H9 (cell line): ENCODE data around the gene KIAA1958. TPM values are rescaled to one million over a fixed set of nuclear protein-coding genes. Genes with fewer than 3 reads are reported as not detected.

ENCODE experiments used
- DNase-seq: peaks from one replicate; pipeline ENCODE4 v3.0.0-alpha.2; 2017
- H2AFZ ChIP-seq: one replicate; pipeline ENCODE4 v1.6.1; 2013; ENCODE audit warnings: mild to moderate bottlenecking, low read length, control low read depth, moderate library complexity
- H2AK5ac ChIP-seq: 2 replicates; pipeline ENCODE4 v1.6.1; 2013; ENCODE audit warnings: low read length, control low read depth, mixed read lengths; ENCODE audit not compliant: insufficient read length
- H2BK120ac ChIP-seq: one replicate; pipeline ENCODE4 v1.6.1; 2013; ENCODE audit warnings: low read depth, mild to moderate bottlenecking, low read length, control low read depth, inconsistent platforms; ENCODE audit not compliant: poor library complexity, severe bottlenecking
- H2BK12ac ChIP-seq: 2 replicates; pipeline ENCODE4 v1.6.1; 2013; ENCODE audit warnings: low read length, control low read depth, mixed read lengths, low read depth; ENCODE audit not compliant: insufficient read length
- H2BK15ac ChIP-seq: 2 replicates; pipeline ENCODE4 v1.6.1; 2013; ENCODE audit warnings: low read depth, low read length, control low read depth
- H2BK20ac ChIP-seq: one replicate; pipeline ENCODE4 v1.6.1; 2013; ENCODE audit warnings: low read depth, mild to moderate bottlenecking, low read length, control low read depth, inconsistent platforms; ENCODE audit not compliant: poor library complexity, severe bottlenecking
- H2BK5ac ChIP-seq: 2 replicates; pipeline ENCODE4 v1.6.1; 2013; ENCODE audit warnings: low read length, control low read depth, mixed read lengths; ENCODE audit not compliant: insufficient read length
- H3K14ac ChIP-seq: 2 replicates; pipeline ENCODE4 v1.6.1; 2013; ENCODE audit warnings: low read length, control low read depth; ENCODE audit not compliant: insufficient read depth
- H3K18ac ChIP-seq: 2 replicates; pipeline ENCODE4 v1.6.1; 2013; ENCODE audit warnings: low read depth, mild to moderate bottlenecking, mixed read lengths, low read length, control low read depth; ENCODE audit not compliant: insufficient read length
- H3K23ac ChIP-seq: 2 replicates; pipeline ENCODE4 v1.6.1; 2013; ENCODE audit warnings: low read length, control low read depth, mixed read lengths, low read depth; ENCODE audit not compliant: insufficient read length
- H3K23me2 ChIP-seq: 2 replicates; pipeline ENCODE4 v1.6.1; 2013; ENCODE audit warnings: low read depth, mild to moderate bottlenecking, mixed read lengths, low read length, control low read depth; ENCODE audit not compliant: insufficient read length, poor library complexity, severe bottlenecking
- H3K27ac ChIP-seq: 2 replicates; pipeline ENCODE4 v1.5.1; 2013; ENCODE audit warnings: low read length, control low read depth, mixed read lengths, low read depth; ENCODE audit not compliant: insufficient read length
- H3K27me3 ChIP-seq: 2 replicates; pipeline ENCODE4 v1.6.1; 2013; ENCODE audit warnings: low read length, control low read depth, inconsistent platforms; ENCODE audit not compliant: insufficient read depth
- H3K4ac ChIP-seq: 2 replicates; pipeline ENCODE4 v1.6.1; 2013; ENCODE audit warnings: low read depth, mild to moderate bottlenecking, control low read depth, inconsistent platforms, low read length, moderate library complexity
- H3K4me1 ChIP-seq: 2 replicates; pipeline ENCODE4 v1.6.1; 2013; ENCODE audit warnings: low read length, control low read depth, inconsistent platforms; ENCODE audit not compliant: insufficient read depth
- H3K4me2 ChIP-seq: 2 replicates; pipeline ENCODE4 v1.6.1; 2013; ENCODE audit warnings: low read length, control low read depth, mixed read lengths; ENCODE audit not compliant: insufficient read length, insufficient read depth
- H3K56ac ChIP-seq: 2 replicates; pipeline ENCODE4 v1.6.1; 2013; ENCODE audit warnings: low read depth, mild to moderate bottlenecking, mixed read lengths, low read length, control low read depth; ENCODE audit not compliant: insufficient read length
- H3K79me1 ChIP-seq: 2 replicates; pipeline ENCODE4 v1.6.1; 2013; ENCODE audit warnings: low read depth, mild to moderate bottlenecking, moderate library complexity, low read length, control low read depth, inconsistent platforms; ENCODE audit not compliant: insufficient read depth, poor library complexity, severe bottlenecking
- H3K79me2 ChIP-seq: 2 replicates; pipeline ENCODE4 v1.6.1; 2013; ENCODE audit warnings: low read length, control low read depth, inconsistent platforms; ENCODE audit not compliant: insufficient read depth
- H3K9ac ChIP-seq: 2 replicates; pipeline ENCODE4 v1.6.1; 2013; ENCODE audit warnings: low read length, control low read depth, mixed read lengths; ENCODE audit not compliant: insufficient read length; ENCODE audit errors: extremely low read depth
- H3K9me3 ChIP-seq: one replicate; pipeline ENCODE4 v1.6.1; 2013; ENCODE audit warnings: low read depth, low read length, inconsistent platforms; ENCODE audit not compliant: control insufficient read depth
- H3T11ph ChIP-seq: one replicate; pipeline ENCODE4 v1.6.1; 2013; ENCODE audit warnings: mild to moderate bottlenecking, low read length, control low read depth, inconsistent platforms
- H4K20me1 ChIP-seq: one replicate; pipeline ENCODE4 v1.6.1; 2013; ENCODE audit not compliant: control insufficient read depth, insufficient read length, insufficient read depth
- H4K5ac ChIP-seq: 2 replicates; pipeline ENCODE4 v1.6.1; 2013; ENCODE audit warnings: low read depth, mild to moderate bottlenecking, mixed read lengths, low read length, control low read depth; ENCODE audit not compliant: insufficient read length
- H4K8ac ChIP-seq: replicated peaks from 2 replicates; pipeline ENCODE4 v1.6.1; 2013; ENCODE audit warnings: low read length, control low read depth, mixed read lengths, low read depth; ENCODE audit not compliant: insufficient read length
- H4K91ac ChIP-seq: 2 replicates; pipeline ENCODE4 v1.6.1; 2013; ENCODE audit warnings: low read depth, mild to moderate bottlenecking, moderate library complexity, mixed read lengths, low read length, control low read depth; ENCODE audit not compliant: insufficient read length
- H3K27ac Mint-ChIP-seq, 3 experiments: 2 replicates in 2 of 3; 3 replicates in 1 of 3; pipeline ENCODE4 v1.8.0; 2020 to 2021; ENCODE audit warnings: mixed read lengths in 3 of 3, mild to moderate bottlenecking in 1 of 3, moderate library complexity in 1 of 3
- H3K27me3 Mint-ChIP-seq: 2 replicates; pipeline ENCODE4 v1.8.0; 2021; ENCODE audit warnings: low read depth, mild to moderate bottlenecking, moderate library complexity, mixed read lengths
- H3K36me3 Mint-ChIP-seq, 3 experiments: 2 replicates in 2 of 3; 3 replicates in 1 of 3; pipeline ENCODE4 v1.8.0; 2020 to 2021; ENCODE audit warnings: low read depth in 3 of 3, mixed read lengths in 3 of 3; ENCODE audit not compliant: insufficient read depth in 1 of 3
- H3K4me1 Mint-ChIP-seq, 2 experiments: 2 replicates each; pipeline ENCODE4 v1.8.0; 2020; ENCODE audit warnings: mixed read lengths in 2 of 2
- H3K4me3 Mint-ChIP-seq, 2 experiments: 2 replicates in 1 of 2; 3 replicates in 1 of 2; pipeline ENCODE4 v1.8.0; 2020 to 2021; ENCODE audit warnings: mild to moderate bottlenecking in 2 of 2, mixed read lengths in 2 of 2, moderate library complexity in 1 of 2
- H3K9me3 Mint-ChIP-seq, 2 experiments: 2 replicates in 1 of 2; 3 replicates in 1 of 2; pipeline ENCODE4 v1.8.0; 2020; ENCODE audit warnings: mild to moderate bottlenecking in 2 of 2, mixed read lengths in 2 of 2, moderate library complexity in 1 of 2
- WGBS: extraction: QIAGEN DNeasy Blood & Tissue Kit; methylation state at CpG from one replicate; pipeline ENCODE4 v1.1.7; 2013; ENCODE audit warnings: missing lambda C conversion rate, low lambda C conversion rate, mixed read lengths; ENCODE audit not compliant: insufficient read length; ENCODE audit errors: extremely low coverage; 5-methylcytosine and 5-hydroxymethylcytosine counted together
- total RNA-seq: library from RNA; stranded (reverse); gene quantifications from 2 replicates; pipeline ENCODE4 v1.2.1, GENCODE V29; 2021
- TF ChIP-seq, protein P1 (sequence below): fragments of 200-600 bp; sonication (generic); conservative IDR thresholded peaks from 3 replicates; pipeline ENCODE4 v1.8.0; 2021; ENCODE audit warnings: antibody characterized with exemption, mild to moderate bottlenecking

The KIAA1958 gene
- total RNA-seq, 1 experiment from 2014 or later = 34.0 TPM

DNA sequence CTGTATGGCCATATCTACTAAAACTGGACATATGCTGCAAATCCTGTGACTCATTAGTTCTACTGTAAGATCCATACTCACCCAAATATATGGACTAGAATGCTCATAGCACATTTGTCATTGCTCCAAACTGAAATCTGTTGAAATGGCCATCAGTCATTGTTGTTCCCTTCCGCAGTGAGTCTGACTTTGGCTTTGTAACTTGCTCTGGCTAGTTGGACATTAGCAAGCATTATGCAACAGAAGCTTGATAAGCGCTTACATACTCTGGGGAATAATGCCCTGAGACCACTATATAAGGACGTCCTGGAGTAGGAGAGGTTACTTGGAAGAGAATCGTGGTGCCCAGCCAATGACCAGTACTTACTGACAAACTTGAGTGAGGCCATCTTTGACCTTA is 9.0 kb downstream of the KIAA1958 start:
- Histone ChIP-seq H3K4me1 (peaks cover 3% of the 10 kb centered on the region; the same call in 1 of the 2 replicates), H3K23ac (no peak overlapping the region), H3K9me3 (no peaks in the 10 kb centered on the region), H2AFZ (no peak overlapping the region), H2AK5ac (no peak overlapping the region), H2BK5ac (no peak overlapping the region), H4K5ac (no peak overlapping the region), H3T11ph (no peak overlapping the region), H4K8ac (no peak overlapping the region), H3K27ac (no peak overlapping the region), H2BK15ac (no peak overlapping the region), H3K18ac (no peak overlapping the region), H4K20me1 (no peaks in the 10 kb centered on the region), H3K79me2 (peaks cover 30% of the 10 kb centered on the region; the same call in 1 of the 2 replicates), H2BK20ac (no peak overlapping the region), H2BK120ac (no peak overlapping the region), H3K79me1 (no peaks in the 10 kb centered on the region), H4K91ac (no peak overlapping the region), H3K56ac (no peak overlapping the region), H3K4me2 (no peak overlapping the region), H3K27me3 (no peaks in the 10 kb centered on the region), H2BK12ac (no peak overlapping the region), H3K9ac (no peak overlapping the region), H3K4ac (no peak overlapping the region), H3K23me2 (no peaks in the 10 kb centered on the region), H3K14ac (no peak overlapping the region)
- Mint-ChIP-seq H3K4me3 (no peak overlapping the region; a peak in 1 of 5 replicates), H3K27me3 (no peaks in the 10 kb centered on the region), H3K36me3 (peaks cover 38 to 52% (median 39%) of the 10 kb centered on the region in 3 experiments), H3K27ac (no peak overlapping the region), H3K4me1 (peaks cover 27 to 36% of the 10 kb centered on the region in 2 experiments), H3K9me3 (peaks cover 21 to 26% of the 10 kb centered on the region in 2 experiments)
- WGBS = no CpG with 5 or more reads among the region's 4 CpGs
- no peak for DNase-seq
- TF ChIP-seq, protein P1, sequence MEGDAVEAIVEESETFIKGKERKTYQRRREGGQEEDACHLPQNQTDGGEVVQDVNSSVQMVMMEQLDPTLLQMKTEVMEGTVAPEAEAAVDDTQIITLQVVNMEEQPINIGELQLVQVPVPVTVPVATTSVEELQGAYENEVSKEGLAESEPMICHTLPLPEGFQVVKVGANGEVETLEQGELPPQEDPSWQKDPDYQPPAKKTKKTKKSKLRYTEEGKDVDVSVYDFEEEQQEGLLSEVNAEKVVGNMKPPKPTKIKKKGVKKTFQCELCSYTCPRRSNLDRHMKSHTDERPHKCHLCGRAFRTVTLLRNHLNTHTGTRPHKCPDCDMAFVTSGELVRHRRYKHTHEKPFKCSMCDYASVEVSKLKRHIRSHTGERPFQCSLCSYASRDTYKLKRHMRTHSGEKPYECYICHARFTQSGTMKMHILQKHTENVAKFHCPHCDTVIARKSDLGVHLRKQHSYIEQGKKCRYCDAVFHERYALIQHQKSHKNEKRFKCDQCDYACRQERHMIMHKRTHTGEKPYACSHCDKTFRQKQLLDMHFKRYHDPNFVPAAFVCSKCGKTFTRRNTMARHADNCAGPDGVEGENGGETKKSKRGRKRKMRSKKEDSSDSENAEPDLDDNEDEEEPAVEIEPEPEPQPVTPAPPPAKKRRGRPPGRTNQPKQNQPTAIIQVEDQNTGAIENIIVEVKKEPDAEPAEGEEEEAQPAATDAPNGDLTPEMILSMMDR = no peak
